Dermis lymphatic vessel endothelial cell (primary cell): Measurements from ENCODE around the gene SRSF9. TPM values are rescaled to one million over a fixed set of nuclear protein-coding genes. Genes with fewer than 3 reads are reported as not detected.

Experiments
- total RNA-seq: library from RNA; depleted of rRNA; stranded (reverse); fragments of >200 nt; gene quantifications from 2 replicates; pipeline ENCODE4 v1.2.1, GENCODE V29; 2014

SRSF9 gene, protein sequence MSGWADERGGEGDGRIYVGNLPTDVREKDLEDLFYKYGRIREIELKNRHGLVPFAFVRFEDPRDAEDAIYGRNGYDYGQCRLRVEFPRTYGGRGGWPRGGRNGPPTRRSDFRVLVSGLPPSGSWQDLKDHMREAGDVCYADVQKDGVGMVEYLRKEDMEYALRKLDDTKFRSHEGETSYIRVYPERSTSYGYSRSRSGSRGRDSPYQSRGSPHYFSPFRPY
- 268 and 272 TPM in 2 replicates for total RNA-seq

DNA sequence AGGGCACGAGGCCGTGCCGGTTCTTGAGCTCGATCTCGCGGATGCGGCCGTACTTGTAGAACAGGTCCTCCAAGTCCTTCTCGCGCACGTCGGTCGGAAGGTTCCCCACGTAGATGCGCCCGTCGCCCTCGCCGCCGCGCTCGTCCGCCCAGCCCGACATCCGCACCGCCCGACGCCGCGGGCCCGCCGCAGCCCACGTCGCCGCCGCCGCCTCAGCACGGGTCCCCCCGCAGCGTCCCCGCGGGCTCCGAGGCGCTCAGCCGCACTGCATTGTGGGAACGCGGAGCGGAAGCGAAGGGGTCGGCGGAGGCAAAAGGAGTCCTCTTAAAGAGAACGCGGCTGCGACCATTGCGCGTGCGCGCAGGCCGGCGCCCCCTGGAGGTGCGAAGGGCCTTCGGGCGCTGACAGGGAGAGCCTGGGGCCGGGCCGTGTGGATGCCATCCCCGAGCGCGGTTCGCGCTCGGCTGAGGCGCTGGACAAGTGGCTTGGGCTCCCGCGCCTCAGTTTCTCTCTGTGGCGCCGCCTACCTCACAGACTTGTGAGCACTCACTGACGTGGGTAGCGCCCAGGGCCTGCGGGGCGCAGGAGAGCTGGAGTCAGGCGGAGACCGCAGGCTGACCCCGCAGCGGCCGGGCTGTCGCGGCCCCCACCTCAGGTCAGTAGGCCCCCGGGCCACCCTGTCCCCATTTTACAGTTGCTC, at the start of gene SRSF9:
SRSF9 (minus strand) TSS at position 299 of the 700 bp plus-strand sequence; CDS start at position 160, 139 bp downstream.

DNA sequence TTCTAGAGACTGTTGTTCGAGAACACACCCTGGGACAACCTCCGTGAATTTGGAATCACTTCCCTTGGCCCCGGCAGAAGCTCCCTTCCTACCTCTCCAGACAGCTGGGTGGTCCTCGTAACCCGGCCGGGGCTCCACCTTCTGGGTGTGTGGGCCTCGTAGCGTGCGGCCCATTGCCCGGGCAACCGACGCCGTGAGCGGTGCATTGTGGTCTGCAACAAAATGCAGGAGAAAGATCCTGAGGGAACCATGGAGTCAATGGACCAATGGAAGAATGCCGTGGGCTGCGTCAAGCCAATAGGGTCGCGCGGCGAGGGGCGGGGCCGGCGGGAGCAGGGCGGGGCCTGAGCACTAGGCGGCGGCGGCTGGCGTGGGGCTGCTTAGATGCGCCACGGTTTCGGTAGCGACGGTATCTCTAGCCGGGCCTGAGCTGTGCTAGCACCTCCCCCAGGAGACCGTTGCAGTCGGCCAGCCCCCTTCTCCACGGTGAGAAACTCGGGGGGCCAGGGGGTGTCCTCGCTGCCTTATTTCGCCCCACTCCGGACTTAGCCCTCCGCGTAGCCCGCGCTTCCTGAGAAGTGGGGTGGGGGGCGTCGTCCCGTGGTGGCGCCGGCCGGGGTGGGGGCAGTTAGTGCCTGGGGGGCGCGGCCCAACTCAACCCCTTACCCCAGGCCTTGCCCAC, 26.3 kb upstream of the SRSF9 start, which contains the start of gene DYNLL1:
DYNLL1 (plus strand) TSS at position 383 of the 682 bp plus-strand sequence. CDS start 309 bp downstream, outside the sequence.

DNA sequence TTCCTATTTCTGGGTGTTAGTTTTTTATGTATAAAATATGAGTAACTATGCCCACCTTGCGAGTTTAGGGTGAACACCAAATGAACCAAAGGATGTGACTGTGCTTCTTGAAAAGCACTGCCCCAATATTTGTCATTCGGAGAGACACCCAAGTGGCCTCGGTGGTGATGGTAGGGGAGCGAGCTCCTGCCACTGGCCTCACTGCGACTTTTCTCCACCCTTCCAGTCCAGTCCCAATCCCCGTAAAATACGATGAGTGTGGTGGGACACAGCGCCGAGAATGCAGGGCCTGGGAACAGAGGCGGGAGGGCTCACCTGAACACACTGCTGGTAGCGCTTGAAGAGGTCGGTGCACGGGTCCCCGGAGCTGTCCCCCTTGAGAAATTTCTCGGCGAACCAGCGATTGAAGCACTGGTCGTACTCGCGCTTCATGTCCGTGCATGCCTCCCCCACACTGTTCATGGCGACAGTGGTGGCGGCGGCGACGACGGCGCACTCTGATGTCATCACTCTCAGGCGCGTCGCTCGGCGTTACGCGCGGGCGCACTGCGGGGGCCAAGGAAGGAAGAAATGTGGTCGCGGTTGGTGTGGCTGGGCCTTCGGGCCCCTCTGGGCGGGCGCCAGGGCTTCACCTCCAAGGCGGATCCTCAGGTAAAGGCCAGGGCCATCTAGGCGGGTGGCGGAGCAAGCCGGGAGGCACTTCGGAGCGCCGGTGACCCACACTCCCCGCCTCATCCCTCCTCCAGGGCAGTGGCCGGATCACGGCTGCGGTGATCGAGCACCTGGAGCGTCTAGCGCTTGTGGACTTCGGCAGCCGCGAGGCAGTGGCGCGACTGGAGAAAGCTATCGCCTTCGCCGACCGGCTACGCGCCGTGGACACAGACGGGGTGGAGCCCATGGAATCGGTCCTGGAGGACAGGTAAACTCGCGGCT, 23.4 kb downstream of the SRSF9 start, which contains the start of the genes GATC and TRIAP1:
GATC (plus strand) TSS at position 534 of the 933 bp plus-strand sequence; CDS start at position 571, 37 bp downstream.
TRIAP1 (minus strand) TSS at position 474 of the 933 bp plus-strand sequence; CDS start at position 462, 12 bp downstream.

DNA sequence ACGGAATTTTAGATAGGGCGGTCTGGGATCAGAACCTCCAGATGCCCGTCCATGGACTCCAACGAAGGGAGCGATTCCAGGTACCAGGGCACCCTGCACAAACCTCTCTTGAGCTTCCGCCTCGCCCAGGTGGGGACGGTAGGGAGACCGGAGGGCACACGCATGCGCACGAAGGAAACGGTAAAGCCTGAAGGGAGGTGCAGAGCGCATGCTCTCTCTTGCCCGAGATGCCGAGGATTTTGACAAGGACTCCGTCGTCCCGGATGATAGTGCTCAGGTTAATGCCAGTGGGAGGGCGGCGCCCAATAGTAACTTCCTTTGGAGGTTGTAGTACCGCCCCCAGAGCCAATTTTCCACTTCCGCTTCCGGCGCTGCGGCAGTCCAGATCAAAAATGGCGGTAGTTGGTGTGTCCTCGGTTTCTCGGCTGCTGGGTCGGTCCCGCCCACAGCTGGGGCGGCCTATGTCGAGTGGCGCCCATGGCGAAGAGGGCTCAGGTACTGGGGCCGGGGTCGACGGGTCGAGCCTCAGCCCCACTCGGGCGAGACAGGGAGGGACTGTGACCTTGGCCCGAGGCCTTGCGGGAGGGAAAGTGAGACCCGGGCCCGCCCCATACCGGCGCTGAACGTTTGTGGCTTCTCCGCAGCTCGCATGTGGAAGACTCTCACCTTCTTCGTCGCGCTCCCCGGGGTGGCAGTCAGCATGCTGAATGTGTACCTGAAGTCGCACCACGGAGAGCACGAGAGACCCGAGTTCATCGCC, 31.6 kb downstream of the SRSF9 start, which contains the start of gene COX6A1:
COX6A1 (plus strand) TSS at position 379 of the 760 bp plus-strand sequence; CDS start at position 393, 14 bp downstream.

Other genes with a start within 250 kb of the SRSF9 start
- gene PXN, start 204.0 kb downstream of the SRSF9 start, total RNA-seq, result 45.4 and 64.0 TPM in 2 replicates
- gene RNU4-2, start 177.8 kb downstream of the SRSF9 start, total RNA-seq, result under 0.01 TPM in 2 replicates
- gene RNU4-1, start 176.5 kb downstream of the SRSF9 start, total RNA-seq, result under 0.01 TPM in 2 replicates
- 1.5 and 2.5 TPM in 2 replicates for gene SIRT4, start 167.4 kb downstream of the SRSF9 start, total RNA-seq
- gene PLA2G1B, start 142.0 kb downstream of the SRSF9 start, total RNA-seq, result not detected in 2 replicates
- gene MSI1, start 100.6 kb downstream of the SRSF9 start, total RNA-seq, result not detected in 2 replicates
- gene COX6A1, start 31.6 kb downstream of the SRSF9 start, total RNA-seq, result 351 and 416 TPM in 2 replicates
- 26.9 and 38.2 TPM in 2 replicates for gene TRIAP1, start 23.4 kb downstream of the SRSF9 start, total RNA-seq
- gene GATC, start 23.3 kb downstream of the SRSF9 start, total RNA-seq, result 17.0 and 22.3 TPM in 2 replicates
- 298 and 344 TPM in 2 replicates for gene DYNLL1, start 26.4 kb upstream of the SRSF9 start, total RNA-seq
- gene COQ5, start 59.4 kb upstream of the SRSF9 start, total RNA-seq, result 17.3 and 23.9 TPM in 2 replicates
- gene RNF10, start 64.6 kb upstream of the SRSF9 start, total RNA-seq, result 81.7 and 97.4 TPM in 2 replicates
- 19.3 and 24.3 TPM in 2 replicates for gene POP5, start 111.7 kb upstream of the SRSF9 start, total RNA-seq
- not detected in 2 replicates for gene CABP1, start 170.9 kb upstream of the SRSF9 start, total RNA-seq
- 30.1 and 38.4 TPM in 2 replicates for gene MLEC, start 217.4 kb upstream of the SRSF9 start, total RNA-seq
- gene UNC119B, start 240.7 kb upstream of the SRSF9 start, total RNA-seq, result 14.3 and 18.8 TPM in 2 replicates